ENCODE results near the gene MT1E.
"Not testable (repeated sequence)": the region's sequence is repeated elsewhere in the genome, so short reads cannot be mapped to it uniquely, and the experiment has no call there.

Gene MT1E

DNA sequence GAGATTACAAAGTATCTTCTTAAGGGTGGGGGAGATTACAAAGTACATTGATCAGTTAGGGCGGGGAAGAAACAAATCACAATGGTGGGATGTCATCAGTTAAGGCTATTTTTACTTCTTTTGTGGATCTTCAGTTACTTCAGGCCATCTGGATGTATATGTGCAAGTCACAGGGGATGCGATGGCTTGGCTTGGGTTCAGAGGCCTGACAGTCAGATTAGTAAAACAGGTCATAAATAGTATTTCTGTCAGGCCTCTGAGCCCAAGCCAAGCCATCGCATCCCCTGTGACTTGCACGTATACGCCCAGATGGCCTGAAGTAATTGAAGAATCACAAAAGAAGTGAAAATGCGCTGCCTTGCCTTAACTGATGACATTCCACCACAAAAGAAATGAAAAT is 49.0 kb downstream of the MT1E start:
- DNase-seq: not testable (repeated sequence)

DNA sequence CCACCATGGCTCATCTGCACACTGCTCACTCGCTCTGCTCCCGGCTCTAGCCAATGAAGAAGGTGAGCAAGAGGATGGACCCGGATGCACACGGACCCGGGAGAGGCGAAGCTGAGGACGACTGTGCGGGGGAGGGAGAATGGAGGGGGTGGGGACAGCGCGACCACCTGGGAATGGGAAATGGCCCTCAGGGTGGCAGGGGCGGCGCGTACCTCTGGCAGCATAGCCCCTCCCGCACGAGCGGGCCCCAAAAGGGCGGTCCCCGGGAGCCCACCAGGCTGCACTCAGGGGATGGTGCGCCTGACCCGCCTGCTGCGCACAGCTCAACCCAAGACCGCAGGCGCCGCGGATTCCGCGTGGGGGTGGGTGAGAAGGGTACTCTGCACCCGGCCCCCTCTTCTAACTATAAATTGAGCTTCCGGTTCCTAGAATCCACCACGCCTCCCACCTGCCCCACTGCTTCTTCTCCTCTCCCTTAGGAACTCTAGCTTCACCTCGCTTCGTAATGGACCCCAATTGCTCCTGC is 50.2 kb downstream of the MT1E start:
- DNase-seq: peak; percentile 38

All from CD4-positive, alpha-beta T cell treated with Interleukin-17A for 1 hour (primary cell).